DMS 273 treated with DMSO at 0.1 percent for 48 hours (cell line): ENCODE measurements around the gene ANO9.

Experiments
- DNase-seq: peaks from one replicate; lab custom pipeline; 2025; lab: John Stamatoyannopoulos, UW

The ANO9 gene

GRCh38 chr11:382081-382629 is 59.7 kb downstream of the ANO9 start:
- no peak for DNase-seq

- no peak for DNase-seq
Observed at GRCh38 chr11:381501-382072, 60.2 kb downstream of the ANO9 start.

GRCh38 chr11:380996-381395 is 60.8 kb downstream of the ANO9 start:
- no peak for DNase-seq

- DNase-seq: no peak
Observed at GRCh38 chr11:380491-380890, 61.3 kb downstream of the ANO9 start.

GRCh38 chr11:380095-380480 is 61.7 kb downstream of the ANO9 start:
- DNase-seq: no peak

- no peak for DNase-seq
Observed at GRCh38 chr11:379205-380094, 62.4 kb downstream of the ANO9 start.

- DNase-seq: no peak
Observed at GRCh38 chr11:377883-378500, 63.8 kb downstream of the ANO9 start.

- no peak for DNase-seq
Observed at GRCh38 chr11:377174-377865, 64.5 kb downstream of the ANO9 start.

- DNase-seq: no peak
Observed at GRCh38 chr11:376531-377173, 65.2 kb downstream of the ANO9 start.

- DNase-seq: no peak
Observed at GRCh38 chr11:375065-376025, 66.5 kb downstream of the ANO9 start.

GRCh38 chr11:373716-374551 is 67.9 kb downstream of the ANO9 start:
- DNase-seq: no peak

GRCh38 chr11:372809-373715 is 68.7 kb downstream of the ANO9 start:
- no peak for DNase-seq

GRCh38 chr11:371716-372590 is 69.9 kb downstream of the ANO9 start:
- peak; percentile 35 for DNase-seq

GRCh38 chr11:371051-371450 is 70.8 kb downstream of the ANO9 start:
- no peak for DNase-seq

GRCh38 chr11:370070-370941 is 71.5 kb downstream of the ANO9 start:
- DNase-seq: no peak

GRCh38 chr11:369336-370018 is 72.3 kb downstream of the ANO9 start, which contains the start of gene B4GALNT4:
Gene B4GALNT4 (plus strand): TSS chr11:369499. CDS start chr11:369804, 305 bp downstream.
- no peak for DNase-seq
